HepG2 (cell line): ENCODE measurements around the gene EBP. TPM values are rescaled to one million over a fixed set of nuclear protein-coding genes. Genes with fewer than 3 reads are reported as not detected.

Source experiments
- ATAC-seq: fragments of 200-7000 bp; cut with Tn5 transposase; 3 replicates; pipeline ENCODE4 v1.9.1; 2020; ENCODE audit warnings: mild to moderate bottlenecking, moderate library complexity
- BruUV-seq: library from RNA; stranded (reverse); fragments of 400-500 nt; replicated peaks from 2 replicates; lab custom pipeline; 2021; lab: Mats Ljungman, UMichigan
- CTCF ChIA-PET: fragments of 300-600 bp; formaldehyde crosslinking; extraction: SDS; loops from one replicate; lab custom pipeline; 2021; ENCODE audit warnings: low total read pairs, inconsistent platforms, low intra/inter-chr PET ratio; lab: Yijun Ruan, JAX
- POLR2A ChIA-PET: fragments of 350-600 bp; sonication (Branson Sonifier 250); formaldehyde crosslinking; loops from one replicate; lab custom pipeline; 2020; ENCODE audit warnings: antibody characterized with exemption, inconsistent platforms; lab: Yijun Ruan, JAX
- DNase-seq: peaks from one replicate; pipeline ENCODE4 v3.0.0-alpha.2; 2015; ENCODE audit warnings: low spot score
- FAIRE-seq: peaks from 3 replicates; lab custom pipeline; 2011; peaks lifted over from hg19 to GRCh38; lab: Jason Lieb, UNC
- H2AFZ ChIP-seq: one replicate; pipeline ENCODE4 v1.6.1; 2011; ENCODE audit warnings: low read length, inconsistent platforms
- H3K27ac ChIP-seq: fragments of 300-600 bp; 3 replicates; pipeline ENCODE4 v1.8.0; 2011; ENCODE audit warnings: mixed run types, mild to moderate bottlenecking, mixed read lengths, low read length, inconsistent platforms; ENCODE audit not compliant: insufficient read depth; ENCODE audit errors: extremely low read length
- H3K27me3 ChIP-seq, 2 experiments: fragments of 200-600 bp in 1 of 2; 2 replicates in 1 of 2; 3 replicates in 1 of 2; pipeline versions ENCODE4 v1.6.0 to v1.8.0; 2011; ENCODE audit warnings: low read length in 2 of 2, mild to moderate bottlenecking in 2 of 2, moderate library complexity in 2 of 2, inconsistent platforms in 1 of 2; ENCODE audit not compliant: insufficient read depth in 2 of 2, control insufficient read depth in 1 of 2
- H3K36me3 ChIP-seq, 2 experiments: fragments of 200-600 bp in 1 of 2; replicated peaks in 1 of 2; 2 replicates in 1 of 2; 3 replicates in 1 of 2; pipeline versions ENCODE4 v1.5.1 to v1.8.0; 2011; ENCODE audit warnings: low read length in 2 of 2, inconsistent platforms in 1 of 2; ENCODE audit not compliant: insufficient read depth in 2 of 2, control insufficient read depth in 1 of 2
- H3K4me1 ChIP-seq: 2 replicates; pipeline ENCODE4 v1.5.1; 2012; ENCODE audit warnings: low read length, inconsistent platforms; ENCODE audit not compliant: insufficient read depth
- H3K4me2 ChIP-seq: 2 replicates; pipeline ENCODE4 v1.6.0; 2011; ENCODE audit warnings: low read depth, low read length, inconsistent platforms
- H3K4me3 ChIP-seq, 3 experiments: fragments of 200-600 bp in 1 of 3; sonication (generic), shearing (Covaris generic) in 1 of 3; replicated peaks in 1 of 3; 2 replicates each; pipeline ENCODE4 v1.5.1; 2011 to 2016; ENCODE audit warnings: low read length in 3 of 3, inconsistent platforms in 2 of 3, low read depth in 2 of 3, mild to moderate bottlenecking in 2 of 3, control low read depth in 1 of 3, mixed read lengths in 1 of 3; ENCODE audit not compliant: insufficient read depth in 1 of 3
- H3K79me2 ChIP-seq: one replicate; pipeline ENCODE4 v1.6.1; 2011; ENCODE audit warnings: low read length, inconsistent platforms; ENCODE audit not compliant: insufficient read depth
- H3K9ac ChIP-seq: 2 replicates; pipeline ENCODE4 v1.6.0; 2011; ENCODE audit warnings: mild to moderate bottlenecking, low read depth, low read length, inconsistent platforms; ENCODE audit not compliant: insufficient read depth
- H3K9me3 ChIP-seq: 2 replicates; pipeline ENCODE4 v1.5.1; 2012; ENCODE audit warnings: mild to moderate bottlenecking, low read length
- H4K20me1 ChIP-seq: 2 replicates; pipeline ENCODE4 v1.6.0; 2011; ENCODE audit warnings: inconsistent platforms, mild to moderate bottlenecking, low read length, moderate library complexity; ENCODE audit not compliant: insufficient read depth
- ATM ChIP-seq: fragments of 450-650 bp; IDR thresholded peaks from 2 replicates; pipeline ENCODE4 v1.7.1; 2017; ENCODE audit warnings: mild to moderate bottlenecking, borderline replicate concordance
- CREB1 ChIP-seq, 2 experiments: fragments of 450-650 bp in 1 of 2; IDR thresholded peaks; 2 replicates each; pipeline ENCODE4 v1.6.1; 2016 to 2017; ENCODE audit warnings: control low read depth in 1 of 2, mild to moderate bottlenecking in 1 of 2, missing compliant biosample characterization in 1 of 2, missing genetic modification characterization in 1 of 2
- ELF3 ChIP-seq: IDR thresholded peaks from 2 replicates; pipeline ENCODE4 v1.6.1; 2016; ENCODE audit warnings: missing genetic modification reagents, missing compliant biosample characterization
- JDP2 ChIP-seq: sonication (generic); formaldehyde crosslinking; IDR thresholded peaks from 2 replicates; pipeline ENCODE4 v1.8.1; 2022; ENCODE audit warnings: missing genetic modification reagents, borderline replicate concordance
- JUNB ChIP-seq: sonication (generic); formaldehyde crosslinking; IDR thresholded peaks from 2 replicates; pipeline ENCODE4 v1.8.0; 2022; ENCODE audit warnings: missing genetic modification reagents, mild to moderate bottlenecking, borderline replicate concordance
- PHF21A ChIP-seq: sonication (generic); formaldehyde crosslinking; IDR thresholded peaks from 2 replicates; pipeline ENCODE4 v1.5.0; 2020; ENCODE audit warnings: mild to moderate bottlenecking, missing genetic modification reagents
- POLR2AphosphoS2 ChIP-seq: IDR thresholded peaks from 2 replicates; pipeline ENCODE4 v1.6.1; 2011; ENCODE audit warnings: low read depth, low read length, improper control_type of control experiment
- ZFP62 ChIP-seq: sonication (generic); formaldehyde crosslinking; IDR thresholded peaks from 2 replicates; pipeline ENCODE4 v1.4.0; 2020; ENCODE audit warnings: missing genetic modification reagents
- ZNF501 ChIP-seq: sonication (generic); formaldehyde crosslinking; IDR thresholded peaks from 2 replicates; pipeline ENCODE4 v1.5.1; 2020; ENCODE audit warnings: mild to moderate bottlenecking, moderate library complexity, missing genetic modification reagents
- ZNF556 ChIP-seq: sonication (generic); formaldehyde crosslinking; IDR thresholded peaks from 2 replicates; pipeline ENCODE4 v1.4.0; 2020; ENCODE audit warnings: mild to moderate bottlenecking, missing genetic modification reagents, borderline replicate concordance
- ZNF605 ChIP-seq: sonication (generic); formaldehyde crosslinking; IDR thresholded peaks from 2 replicates; pipeline ENCODE4 v1.8.0; 2022; ENCODE audit warnings: mild to moderate bottlenecking, missing genetic modification reagents
- ZNF776 ChIP-seq: sonication (generic); formaldehyde crosslinking; IDR thresholded peaks from 2 replicates; pipeline ENCODE4 v1.4.0; 2020; ENCODE audit warnings: mild to moderate bottlenecking, missing genetic modification reagents
- WGBS: methylation state at CpG from one replicate; pipeline ENCODE4 v1.1.6; 2017; ENCODE audit warnings: low lambda C conversion rate; 5-methylcytosine and 5-hydroxymethylcytosine counted together
- in situ Hi-C: cut with HindIII; loops from 2 replicates; pipeline ENCODE4 v1.10.0; 2017; ENCODE audit warnings: low pct_unique_long_range_greater_than_20kb; ENCODE audit not compliant: extremely low pct_ligation_motif_present
- intact Hi-C: fragments of 100-400 bp; cut with micrococcal nuclease; formaldehyde crosslinking; loops from one replicate; pipeline ENCODE4 v1.10.0; 2022; ENCODE audit not compliant: unreplicated experiment
- polyA plus RNA-seq, 8 experiments: library from polyadenylated mRNA; depleted of rRNA in 3 of 8; stranded (reverse) in 7 of 8; unstranded in 1 of 8; fragments of >200 nt; fragmentation: Illumina TruSeq in 4 of 8; extraction: Trizol in 4 of 8; gene quantifications; 2 replicates each; pipeline versions ENCODE4 v1.2.1 to v1.2.3, GENCODE V29; 2011 to 2016; ENCODE audit warnings: low read depth in 4 of 8, missing spikeins in 1 of 8, mixed read lengths in 1 of 8; ENCODE audit not compliant: insufficient read depth in 1 of 8
- total RNA-seq, 5 experiments: library from RNA; depleted of rRNA; stranded (reverse); fragments of >200 nt; fragmentation: Illumina TruSeq; extraction: Trizol; gene quantifications; 2 replicates each; pipeline ENCODE4 v1.2.3, GENCODE V29; 2016; ENCODE audit warnings: low read depth in 1 of 5
- TF ChIP-seq, protein P1 (sequence below): sonication (generic); formaldehyde crosslinking; IDR thresholded peaks from 2 replicates; pipeline ENCODE4 v1.5.0; 2020; ENCODE audit warnings: mild to moderate bottlenecking, missing genetic modification reagents, moderate library complexity
- TF ChIP-seq, protein P2 (sequence below): sonication (generic); formaldehyde crosslinking; IDR thresholded peaks from 2 replicates; pipeline ENCODE4 v1.4.0; 2020; ENCODE audit warnings: missing genetic modification reagents
- TF ChIP-seq, protein P3 (sequence below): conservative IDR thresholded peaks from 2 replicates; pipeline ENCODE4 v1.6.1; 2018; ENCODE audit warnings: missing genetic modification reagents
- TF ChIP-seq, protein P4 (sequence below): IDR thresholded peaks from 2 replicates; pipeline ENCODE4 v1.6.1; 2016; ENCODE audit warnings: missing genetic modification reagents, missing compliant biosample characterization
- TF ChIP-seq, protein P5 (sequence below): sonication (generic); formaldehyde crosslinking; conservative IDR thresholded peaks from 2 replicates; pipeline ENCODE4 v1.4.0; 2020; ENCODE audit warnings: missing genetic modification reagents

EBP gene
- total and polyA plus RNA-seq, 2 of the 13 experiments (the other 11 are each of a cell fraction or from before 2014, with no cell fraction given) = 106 to 260 TPM

DNA sequence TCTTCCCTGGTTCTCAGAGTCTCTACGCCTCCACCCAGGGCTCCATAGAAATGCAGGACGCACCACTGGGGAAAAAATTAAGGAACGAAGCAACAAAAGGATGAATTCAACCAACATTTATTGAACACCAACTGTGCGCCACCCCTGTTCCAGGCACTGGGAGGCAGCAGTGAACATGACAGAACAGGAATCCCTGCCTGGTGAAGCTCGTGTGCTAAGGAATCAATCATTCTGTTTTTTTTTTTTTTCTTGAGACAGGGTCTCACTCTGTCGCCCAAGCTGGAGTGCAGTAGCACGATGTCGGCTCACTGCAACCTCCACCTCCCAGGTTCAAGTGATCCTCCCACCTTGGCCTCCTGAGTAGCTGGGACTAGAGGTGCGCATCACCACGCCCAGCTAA is 47.5 kb upstream of the EBP start (continued):
- TF ChIP-seq, protein P1, sequence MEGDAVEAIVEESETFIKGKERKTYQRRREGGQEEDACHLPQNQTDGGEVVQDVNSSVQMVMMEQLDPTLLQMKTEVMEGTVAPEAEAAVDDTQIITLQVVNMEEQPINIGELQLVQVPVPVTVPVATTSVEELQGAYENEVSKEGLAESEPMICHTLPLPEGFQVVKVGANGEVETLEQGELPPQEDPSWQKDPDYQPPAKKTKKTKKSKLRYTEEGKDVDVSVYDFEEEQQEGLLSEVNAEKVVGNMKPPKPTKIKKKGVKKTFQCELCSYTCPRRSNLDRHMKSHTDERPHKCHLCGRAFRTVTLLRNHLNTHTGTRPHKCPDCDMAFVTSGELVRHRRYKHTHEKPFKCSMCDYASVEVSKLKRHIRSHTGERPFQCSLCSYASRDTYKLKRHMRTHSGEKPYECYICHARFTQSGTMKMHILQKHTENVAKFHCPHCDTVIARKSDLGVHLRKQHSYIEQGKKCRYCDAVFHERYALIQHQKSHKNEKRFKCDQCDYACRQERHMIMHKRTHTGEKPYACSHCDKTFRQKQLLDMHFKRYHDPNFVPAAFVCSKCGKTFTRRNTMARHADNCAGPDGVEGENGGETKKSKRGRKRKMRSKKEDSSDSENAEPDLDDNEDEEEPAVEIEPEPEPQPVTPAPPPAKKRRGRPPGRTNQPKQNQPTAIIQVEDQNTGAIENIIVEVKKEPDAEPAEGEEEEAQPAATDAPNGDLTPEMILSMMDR (CRISPR knock-in tag) = peak; percentile 40
- TF ChIP-seq CREB1 (IDR thresholded peaks at IDR 0.05) (no peak), CREB1 (CRISPR knock-in tag; IDR thresholded peaks at IDR 0.05) (no peak), ZNF556 (no peak), PHF21A (no peak), ZNF501 (CRISPR knock-in tag) (no peak), ZNF776 (CRISPR knock-in tag) (no peak)
- TF ChIP-seq, protein P2, sequence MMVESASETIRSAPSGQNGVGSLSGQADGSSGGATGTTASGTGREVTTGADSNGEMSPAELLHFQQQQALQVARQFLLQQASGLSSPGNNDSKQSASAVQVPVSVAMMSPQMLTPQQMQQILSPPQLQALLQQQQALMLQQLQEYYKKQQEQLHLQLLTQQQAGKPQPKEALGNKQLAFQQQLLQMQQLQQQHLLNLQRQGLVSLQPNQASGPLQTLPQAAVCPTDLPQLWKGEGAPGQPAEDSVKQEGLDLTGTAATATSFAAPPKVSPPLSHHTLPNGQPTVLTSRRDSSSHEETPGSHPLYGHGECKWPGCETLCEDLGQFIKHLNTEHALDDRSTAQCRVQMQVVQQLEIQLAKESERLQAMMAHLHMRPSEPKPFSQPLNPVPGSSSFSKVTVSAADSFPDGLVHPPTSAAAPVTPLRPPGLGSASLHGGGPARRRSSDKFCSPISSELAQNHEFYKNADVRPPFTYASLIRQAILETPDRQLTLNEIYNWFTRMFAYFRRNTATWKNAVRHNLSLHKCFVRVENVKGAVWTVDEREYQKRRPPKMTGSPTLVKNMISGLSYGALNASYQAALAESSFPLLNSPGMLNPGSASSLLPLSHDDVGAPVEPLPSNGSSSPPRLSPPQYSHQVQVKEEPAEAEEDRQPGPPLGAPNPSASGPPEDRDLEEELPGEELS = no peak

DNA sequence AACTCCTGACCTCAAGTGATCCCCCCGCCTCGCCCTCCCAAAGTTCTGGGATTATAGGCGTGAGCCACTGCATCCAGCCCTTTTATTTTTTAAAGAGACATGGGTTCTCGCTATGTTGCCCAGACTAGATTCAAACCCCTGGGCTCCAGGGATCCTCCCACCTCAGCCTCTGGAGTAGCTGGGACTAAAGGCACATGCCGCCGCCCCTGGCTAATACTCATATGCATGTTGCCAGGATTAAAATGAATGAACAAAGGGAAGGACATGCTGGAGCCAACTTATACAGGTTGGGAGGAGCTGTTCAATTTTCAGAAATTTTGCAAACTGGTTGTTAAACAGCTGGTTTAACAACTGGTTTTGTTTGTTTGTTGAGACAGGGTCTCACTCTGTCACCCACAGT is 47.0 kb upstream of the EBP start:
- ATAC-seq (no peak), FAIRE-seq (no peak), DNase-seq (no peak)
- Histone ChIP-seq H3K4me2 (peak overlapping the region; percentile 51), H3K4me1 (peaks cover 60% of the 10 kb centered on the region), H3K9me3 (no peaks in the 10 kb centered on the region), H4K20me1 (no peaks in the 10 kb centered on the region), H3K9ac (0 out of 2 replicates have a peak overlapping the region, but pooled peaks have one; percentile 15), H3K27me3 (no peaks in the 10 kb centered on the region; a peak in 1 of 5 replicates), H3K27ac (no peak overlapping the region), H3K36me3 (peaks cover 0 to 1% of the 10 kb centered on the region in 2 experiments; a peak in 1 of 5 replicates), H2AFZ (no peak overlapping the region), H3K79me2 (peaks cover 19% of the 10 kb centered on the region), H3K4me3 (peak overlapping the region; percentile 22 to 77 (median 68); a peak in 3 of 6 replicates)
- WGBS = 97% methylated on average over 4 of the region's 6 CpGs
- POLR2A ChIA-PET = interaction anchor here (1.1 to 1.7 kb wide), 2 partner anchors 47 to 48 kb away, joined by 3 to 4 read pairs; partner anchors contain the start of gene EBP
- intact Hi-C loops = loop anchor here (5.0 to 10.0 kb wide), 2 partner anchors 33 to 60 kb away; partner anchors contain the start of genes PORCN and TBC1D25
- in situ Hi-C loops = no loop called here
- CTCF ChIA-PET = interaction anchor here (1.8 kb wide), 1 partner anchor 19 kb away, joined by 4 read pairs; no protein-coding TSS in a partner anchor
- BruUV-seq = no TSS peak
- TF ChIP-seq ZFP62 (CRISPR knock-in tag) (no peak), ELF3 (CRISPR knock-in tag) (no peak), JDP2 (no peak), ATM (no peak), JUNB (CRISPR knock-in tag) (no peak), POLR2AphosphoS2 (no peak), ZNF605 (CRISPR knock-in tag) (no peak)
- TF ChIP-seq, protein P3, sequence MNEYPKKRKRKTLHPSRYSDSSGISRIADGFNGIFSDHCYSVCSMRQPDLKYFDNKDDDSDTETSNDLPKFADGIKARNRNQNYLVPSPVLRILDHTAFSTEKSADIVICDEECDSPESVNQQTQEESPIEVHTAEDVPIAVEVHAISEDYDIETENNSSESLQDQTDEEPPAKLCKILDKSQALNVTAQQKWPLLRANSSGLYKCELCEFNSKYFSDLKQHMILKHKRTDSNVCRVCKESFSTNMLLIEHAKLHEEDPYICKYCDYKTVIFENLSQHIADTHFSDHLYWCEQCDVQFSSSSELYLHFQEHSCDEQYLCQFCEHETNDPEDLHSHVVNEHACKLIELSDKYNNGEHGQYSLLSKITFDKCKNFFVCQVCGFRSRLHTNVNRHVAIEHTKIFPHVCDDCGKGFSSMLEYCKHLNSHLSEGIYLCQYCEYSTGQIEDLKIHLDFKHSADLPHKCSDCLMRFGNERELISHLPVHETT (CRISPR knock-in tag) = no peak
- TF ChIP-seq, protein P4, sequence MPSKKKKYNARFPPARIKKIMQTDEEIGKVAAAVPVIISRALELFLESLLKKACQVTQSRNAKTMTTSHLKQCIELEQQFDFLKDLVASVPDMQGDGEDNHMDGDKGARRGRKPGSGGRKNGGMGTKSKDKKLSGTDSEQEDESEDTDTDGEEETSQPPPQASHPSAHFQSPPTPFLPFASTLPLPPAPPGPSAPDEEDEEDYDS = no peak
- TF ChIP-seq, protein P5, sequence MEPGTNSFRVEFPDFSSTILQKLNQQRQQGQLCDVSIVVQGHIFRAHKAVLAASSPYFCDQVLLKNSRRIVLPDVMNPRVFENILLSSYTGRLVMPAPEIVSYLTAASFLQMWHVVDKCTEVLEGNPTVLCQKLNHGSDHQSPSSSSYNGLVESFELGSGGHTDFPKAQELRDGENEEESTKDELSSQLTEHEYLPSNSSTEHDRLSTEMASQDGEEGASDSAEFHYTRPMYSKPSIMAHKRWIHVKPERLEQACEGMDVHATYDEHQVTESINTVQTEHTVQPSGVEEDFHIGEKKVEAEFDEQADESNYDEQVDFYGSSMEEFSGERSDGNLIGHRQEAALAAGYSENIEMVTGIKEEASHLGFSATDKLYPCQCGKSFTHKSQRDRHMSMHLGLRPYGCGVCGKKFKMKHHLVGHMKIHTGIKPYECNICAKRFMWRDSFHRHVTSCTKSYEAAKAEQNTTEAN (CRISPR knock-in tag) = no peak
